Activated CD4-positive, alpha-beta T cell treated with anti-CD3 and anti-CD28 coated beads, Interleukin-2, Interleukin-4, amounts not matched to agents 100 ng/mL and 50 ng/mL, durations not matched to agents 16 hours and 8 hours (primary cell): ENCODE data around the gene CELF2.

ENCODE experiments used
- DNase-seq: peaks from one replicate; pipeline ENCODE4 v3.0.0-alpha.2; 2020; ENCODE audit warnings: low spot score

The CELF2 gene

GRCh38 chr10:11004144-11005077, 13.3 kb upstream of the CELF2 start:
- no peak for DNase-seq

- no peak for DNase-seq
Measured at GRCh38 chr10:11005725-11006427, 11.8 kb upstream of the CELF2 start.

- no peak for DNase-seq
Measured at GRCh38 chr10:11006428-11006825, 11.2 kb upstream of the CELF2 start.

- DNase-seq = no peak
Measured at GRCh38 chr10:11007476-11008020, 10.1 kb upstream of the CELF2 start.

GRCh38 chr10:11009471-11010308, 8.0 kb upstream of the CELF2 start:
- peak; percentile 4 for DNase-seq

GRCh38 chr10:11010582-11010981, 7.1 kb upstream of the CELF2 start:
- no peak for DNase-seq

GRCh38 chr10:11011436-11011835, 6.2 kb upstream of the CELF2 start:
- DNase-seq = no peak

GRCh38 chr10:11011984-11012383, 5.7 kb upstream of the CELF2 start:
- no peak for DNase-seq

GRCh38 chr10:11012421-11013295, 5.0 kb upstream of the CELF2 start:
- no peak for DNase-seq

GRCh38 chr10:11013836-11014235, 3.8 kb upstream of the CELF2 start:
- DNase-seq = no peak

GRCh38 chr10:11014671-11015445, 2.8 kb upstream of the CELF2 start:
- no peak for DNase-seq

- no peak for DNase-seq
Measured at GRCh38 chr10:11015446-11015934, 2.2 kb upstream of the CELF2 start.

GRCh38 chr10:11017000-11017569, 587 bp upstream of the CELF2 start:
- DNase-seq = no peak

GRCh38 chr10:11018432-11018841, 765 bp downstream of the CELF2 start:
- no peak for DNase-seq

GRCh38 chr10:11018855-11019631, 1.4 kb downstream of the CELF2 start:
- DNase-seq = no peak

GRCh38 chr10:11019724-11020547, 2.3 kb downstream of the CELF2 start:
- no peak for DNase-seq

GRCh38 chr10:11020548-11020942, 2.9 kb downstream of the CELF2 start:
- DNase-seq = no peak

- no peak for DNase-seq
Measured at GRCh38 chr10:11022213-11022612, 4.5 kb downstream of the CELF2 start.
